CD14-positive monocyte (primary cell): ENCODE data around the gene SARNP. TPM values are rescaled to one million over a fixed set of nuclear protein-coding genes. Genes with fewer than 3 reads are reported as not detected.

Source experiments
- DNase-seq, 3 donors: peaks; one replicate each; pipeline ENCODE4 v3.0.0-alpha.2; 2011 to 2022
- H2AFZ ChIP-seq: 2 replicates; pipeline ENCODE4 v1.6.0; 2012; ENCODE audit warnings: mild to moderate bottlenecking, low read depth, low read length, inconsistent platforms; ENCODE audit not compliant: insufficient read depth, poor library complexity, severe bottlenecking
- H3K27ac ChIP-seq, 2 donors: 1 replicate in 1 of 2; 2 replicates in 1 of 2; pipeline ENCODE4 v1.5.1; 2012 to 2013; ENCODE audit warnings: low read length in 2 of 2, control low read depth in 1 of 2, inconsistent platforms in 1 of 2, low read depth in 1 of 2, mild to moderate bottlenecking in 1 of 2
- H3K27me3 ChIP-seq, 2 donors: one replicate each; pipeline versions ENCODE4 v1.6.0 to v1.6.1; 2011 to 2013; ENCODE audit warnings: low read length in 2 of 2; ENCODE audit not compliant: control insufficient read depth in 2 of 2, insufficient read depth in 2 of 2
- H3K36me3 ChIP-seq, 2 donors: replicated peaks in 1 of 2; 1 replicate in 1 of 2; 2 replicates in 1 of 2; pipeline versions ENCODE4 v1.5.1 to v1.6.1; 2012 to 2013; ENCODE audit warnings: low read length in 2 of 2, control low read depth in 1 of 2, inconsistent platforms in 1 of 2, mild to moderate bottlenecking in 1 of 2; ENCODE audit not compliant: insufficient read depth in 2 of 2, control insufficient read depth in 1 of 2
- H3K4me1 ChIP-seq, 2 donors: 1 replicate in 1 of 2; 2 replicates in 1 of 2; pipeline versions ENCODE4 v1.5.1 to v1.6.1; 2012 to 2013; ENCODE audit warnings: low read length in 2 of 2, control low read depth in 1 of 2, inconsistent platforms in 1 of 2, mild to moderate bottlenecking in 1 of 2, moderate library complexity in 1 of 2; ENCODE audit not compliant: insufficient read depth in 2 of 2, control insufficient read depth in 1 of 2
- H3K4me2 ChIP-seq: replicated peaks from 2 replicates; pipeline ENCODE3; 2012; ENCODE audit warnings: low read length, moderate library complexity, mild to moderate bottlenecking; ENCODE audit not compliant: poor library complexity, severe bottlenecking; ENCODE audit errors: extremely low read depth
- H3K4me3 ChIP-seq, 3 experiments: fragments of 200-600 bp in 1 of 3; sonication (generic) in 1 of 3; replicated peaks in 1 of 3; 1 replicate in 2 of 3; 2 replicates in 1 of 3; pipeline ENCODE4 v1.5.1; 2011 to 2013; ENCODE audit warnings: low read length in 3 of 3, mild to moderate bottlenecking in 3 of 3, control low read depth in 2 of 3, low read depth in 2 of 3, inconsistent platforms in 1 of 3, moderate library complexity in 1 of 3
- H3K79me2 ChIP-seq: 2 replicates; pipeline ENCODE4 v1.6.0; 2012; ENCODE audit warnings: mild to moderate bottlenecking, control low read depth, inconsistent platforms, low read length, moderate library complexity; ENCODE audit not compliant: insufficient read depth
- H3K9ac ChIP-seq: 2 replicates; pipeline ENCODE4 v1.6.0; 2017; ENCODE audit warnings: low read length, mild to moderate bottlenecking; ENCODE audit not compliant: insufficient read depth, poor library complexity, severe bottlenecking
- H3K9me3 ChIP-seq, 2 donors: replicated peaks in 1 of 2; 1 replicate in 1 of 2; 2 replicates in 1 of 2; pipeline versions ENCODE4 v1.5.1 to v1.6.1; 2012 to 2013; ENCODE audit warnings: low read length in 2 of 2, control low read depth in 1 of 2; ENCODE audit not compliant: control insufficient read depth in 1 of 2, insufficient read depth in 1 of 2
- H4K20me1 ChIP-seq: 2 replicates; pipeline ENCODE4 v1.6.0; 2012; ENCODE audit warnings: mild to moderate bottlenecking, low read length, control low read depth, moderate library complexity; ENCODE audit not compliant: insufficient read depth
- H3K27ac Mint-ChIP-seq, 7 donors: one replicate each; pipeline ENCODE4 v1.8.0; 2020; ENCODE audit warnings: mild to moderate bottlenecking in 7 of 7, mixed read lengths in 7 of 7, moderate library complexity in 6 of 7, inconsistent platforms in 2 of 7
- H3K27me3 Mint-ChIP-seq, 3 donors: one replicate each; pipeline ENCODE4 v1.8.0; 2021 to 2022; ENCODE audit warnings: low read depth in 3 of 3, mild to moderate bottlenecking in 3 of 3, mixed read lengths in 3 of 3, moderate library complexity in 3 of 3, inconsistent platforms in 1 of 3
- H3K36me3 Mint-ChIP-seq, 2 donors: one replicate each; pipeline ENCODE4 v1.8.0; 2020; ENCODE audit warnings: mixed read lengths in 2 of 2, inconsistent platforms in 1 of 2, mild to moderate bottlenecking in 1 of 2
- H3K4me1 Mint-ChIP-seq: one replicate; pipeline ENCODE4 v1.8.0; 2020; ENCODE audit warnings: mild to moderate bottlenecking, mixed read lengths
- H3K4me3 Mint-ChIP-seq, 2 donors: one replicate each; pipeline ENCODE4 v1.8.0; 2020; ENCODE audit warnings: mild to moderate bottlenecking in 2 of 2, mixed read lengths in 2 of 2, moderate library complexity in 1 of 2
- H3K9me3 Mint-ChIP-seq, 7 donors: one replicate each; pipeline ENCODE4 v1.8.0; 2020 to 2022; ENCODE audit warnings: mixed read lengths in 7 of 7, mild to moderate bottlenecking in 6 of 7, moderate library complexity in 6 of 7, inconsistent platforms in 2 of 7
- WGBS: methylation state at CpG from one replicate; pipeline ENCODE4 v1.1.5; 2013; ENCODE audit warnings: missing lambda C conversion rate; ENCODE audit not compliant: insufficient coverage; 5-methylcytosine and 5-hydroxymethylcytosine counted together
- intact Hi-C, 2 donors: fragments of 100-400 bp; cut with micrococcal nuclease; formaldehyde crosslinking; loops; one replicate each; pipeline versions ENCODE4 v1.15.0 to v1.15.1; 2023
- polyA plus RNA-seq, 3 donors: library from polyadenylated mRNA; depleted of rRNA in 1 of 3; unstranded in 2 of 3; stranded (reverse) in 1 of 3; fragments of 300-500 nt in 2 of 3; fragments of >200 nt in 1 of 3; fragmentation: Illumina TruSeq in 2 of 3; gene quantifications; 1 replicate in 2 of 3; 2 replicates in 1 of 3; pipeline ENCODE4 v1.2.3, GENCODE V29; 2012 to 2021
- TF ChIP-seq, protein P1 (sequence below): fragments of 200-600 bp; IDR thresholded peaks from one replicate; pipeline ENCODE4 v1.8.0; 2022; ENCODE audit warnings: antibody characterized with exemption, mild to moderate bottlenecking

Gene SARNP
- polyA plus RNA-seq, 3 donors, result 28.9 to 139 (median 98.6) TPM

DNA sequence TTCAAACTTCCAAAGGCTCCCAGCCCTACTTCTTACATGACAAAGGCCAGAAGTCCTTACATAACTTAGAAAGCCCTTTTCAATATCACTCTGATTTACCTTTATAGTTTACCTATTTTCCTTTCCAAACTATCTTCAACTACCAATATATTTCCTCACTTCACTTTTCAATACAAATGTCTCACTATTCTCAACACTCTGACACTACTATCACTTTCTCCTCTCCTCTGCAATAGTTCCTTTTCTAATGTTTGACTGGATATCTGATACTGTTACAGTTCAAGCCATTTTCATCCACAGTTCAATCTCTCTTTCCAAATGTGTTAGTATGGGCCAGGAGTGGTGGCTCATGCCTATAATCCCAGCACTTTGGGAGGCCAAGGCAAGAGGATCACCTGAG is 3.3 kb downstream of the SARNP start:
- Histone ChIP-seq H3K4me2 (no peak overlapping the region), H3K4me3 (no peak overlapping the region), H3K9me3 (no peaks in the 10 kb centered on the region), H3K27me3 (no peaks in the 10 kb centered on the region), H3K9ac (no peak overlapping the region), H4K20me1 (peaks cover 66% of the 10 kb centered on the region), H3K4me1 (peaks cover 19 to 32% of the 10 kb centered on the region in 2 donors), H3K36me3 (peaks cover 5 to 47% of the 10 kb centered on the region in 2 donors), H2AFZ (no peak overlapping the region), H3K79me2 (peaks cover 97% of the 10 kb centered on the region), H3K27ac (peak overlapping the region in 1 of 2 donors; percentile 50)
- H3K27me3 Mint-ChIP-seq, result no peaks in the 10 kb centered on the region
- H3K4me1 Mint-ChIP-seq, result peaks cover 26% of the 10 kb centered on the region
- TF ChIP-seq, protein P1, sequence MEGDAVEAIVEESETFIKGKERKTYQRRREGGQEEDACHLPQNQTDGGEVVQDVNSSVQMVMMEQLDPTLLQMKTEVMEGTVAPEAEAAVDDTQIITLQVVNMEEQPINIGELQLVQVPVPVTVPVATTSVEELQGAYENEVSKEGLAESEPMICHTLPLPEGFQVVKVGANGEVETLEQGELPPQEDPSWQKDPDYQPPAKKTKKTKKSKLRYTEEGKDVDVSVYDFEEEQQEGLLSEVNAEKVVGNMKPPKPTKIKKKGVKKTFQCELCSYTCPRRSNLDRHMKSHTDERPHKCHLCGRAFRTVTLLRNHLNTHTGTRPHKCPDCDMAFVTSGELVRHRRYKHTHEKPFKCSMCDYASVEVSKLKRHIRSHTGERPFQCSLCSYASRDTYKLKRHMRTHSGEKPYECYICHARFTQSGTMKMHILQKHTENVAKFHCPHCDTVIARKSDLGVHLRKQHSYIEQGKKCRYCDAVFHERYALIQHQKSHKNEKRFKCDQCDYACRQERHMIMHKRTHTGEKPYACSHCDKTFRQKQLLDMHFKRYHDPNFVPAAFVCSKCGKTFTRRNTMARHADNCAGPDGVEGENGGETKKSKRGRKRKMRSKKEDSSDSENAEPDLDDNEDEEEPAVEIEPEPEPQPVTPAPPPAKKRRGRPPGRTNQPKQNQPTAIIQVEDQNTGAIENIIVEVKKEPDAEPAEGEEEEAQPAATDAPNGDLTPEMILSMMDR, result no peak
- no peaks in the 10 kb centered on the region for H3K9me3 Mint-ChIP-seq
- intact Hi-C loops, result no loop called here
- peaks cover 29 to 45% of the 10 kb centered on the region in 2 donors for H3K36me3 Mint-ChIP-seq
- no peak for DNase-seq
- no peak overlapping the region for H3K4me3 Mint-ChIP-seq
- H3K27ac Mint-ChIP-seq, result peak overlapping the region in 2 of 7 donors; percentile 2 to 37

DNA sequence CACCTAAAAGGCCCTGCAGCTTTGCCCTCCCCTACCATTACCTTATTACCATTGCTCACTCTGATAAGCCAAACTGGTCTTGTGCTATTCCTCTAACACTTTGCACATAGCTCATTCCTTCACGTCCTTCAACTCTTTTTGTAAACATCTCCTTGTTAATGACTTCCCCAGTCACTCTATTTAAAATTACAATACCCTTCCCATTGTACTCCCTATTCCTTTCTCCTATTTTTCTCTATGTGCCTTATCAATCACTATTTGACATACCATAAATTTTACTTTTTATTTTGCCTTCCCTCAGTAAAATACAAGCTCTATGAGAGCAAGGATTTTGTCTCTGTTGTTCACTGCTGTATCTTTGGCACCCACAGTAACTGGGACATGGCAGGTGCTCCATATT is 5.4 kb downstream of the SARNP start:
- peaks cover 85% of the 10 kb centered on the region for H4K20me1 ChIP-seq
- Mint-ChIP-seq H3K9me3 (no peaks in the 10 kb centered on the region), H3K4me3 (no peak overlapping the region), H3K27ac (peak overlapping the region in 1 of 7 donors; percentile 1), H3K36me3 (peaks cover 40 to 63% of the 10 kb centered on the region in 2 donors), H3K27me3 (no peaks in the 10 kb centered on the region), H3K4me1 (peaks cover 15% of the 10 kb centered on the region)
- intact Hi-C loops, result no loop called here
- H3K9ac ChIP-seq, result no peak overlapping the region
- peaks cover 11 to 18% of the 10 kb centered on the region in 2 donors for H3K4me1 ChIP-seq
- H3K27ac ChIP-seq, result peak overlapping the region in 1 of 2 donors; percentile 6
- no peak for DNase-seq
- no peak overlapping the region for H3K4me2 ChIP-seq
- peaks cover 18 to 63% of the 10 kb centered on the region in 2 donors for H3K36me3 ChIP-seq
- no peaks in the 10 kb centered on the region for H3K9me3 ChIP-seq
- 67% methylated on average over 1 of the region's 1 CpG for WGBS
- H3K79me2 ChIP-seq, result peaks cover 100% of the 10 kb centered on the region
- TF ChIP-seq, protein P1, result no peak
- no peak overlapping the region for H2AFZ ChIP-seq
- no peak overlapping the region for H3K4me3 ChIP-seq
- no peaks in the 10 kb centered on the region for H3K27me3 ChIP-seq
